H4 (cell line): ENCODE results near the gene KLC1. TPM values are rescaled to one million over a fixed set of nuclear protein-coding genes. Genes with fewer than 3 reads are reported as not detected.
"Not testable (repeated sequence)": the region's sequence is repeated elsewhere in the genome, so short reads cannot be mapped to it uniquely, and the experiment has no call there.

Experiments used
- DNase-seq: peaks from one replicate; pipeline ENCODE4 v3.0.0-alpha.2; 2015; ENCODE audit warnings: low spot score
- total RNA-seq: library from RNA; depleted of rRNA; stranded (reverse); fragments of >200 nt; shearing (Covaris generic); gene quantifications from 2 replicates; pipeline ENCODE4 v1.2.3, GENCODE V29; 2014

Gene KLC1
- total RNA-seq, 1 experiment from 2014 or later = 75.5 TPM

DNA sequence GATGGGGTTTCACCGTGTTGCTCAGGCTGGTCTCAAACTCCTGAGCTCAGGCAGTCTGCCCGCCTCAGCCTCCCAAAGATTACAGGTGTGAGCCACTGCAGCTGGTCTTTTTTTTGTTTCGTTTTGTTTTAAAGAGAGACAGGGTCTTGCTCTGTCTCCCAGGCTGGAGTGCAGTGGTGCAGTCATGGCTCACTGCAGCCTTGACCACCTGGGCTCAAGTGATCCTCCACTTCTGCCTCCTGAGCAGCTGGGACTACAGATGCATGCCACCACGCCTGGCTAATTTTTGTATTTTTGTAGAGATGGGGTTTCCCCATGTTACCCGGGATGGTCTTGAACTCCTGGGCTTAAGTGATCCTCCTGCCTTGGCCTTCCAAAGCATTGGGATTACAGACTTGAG, 62.6 kb downstream of the KLC1 start:
- not testable (repeated sequence) for DNase-seq

DNA sequence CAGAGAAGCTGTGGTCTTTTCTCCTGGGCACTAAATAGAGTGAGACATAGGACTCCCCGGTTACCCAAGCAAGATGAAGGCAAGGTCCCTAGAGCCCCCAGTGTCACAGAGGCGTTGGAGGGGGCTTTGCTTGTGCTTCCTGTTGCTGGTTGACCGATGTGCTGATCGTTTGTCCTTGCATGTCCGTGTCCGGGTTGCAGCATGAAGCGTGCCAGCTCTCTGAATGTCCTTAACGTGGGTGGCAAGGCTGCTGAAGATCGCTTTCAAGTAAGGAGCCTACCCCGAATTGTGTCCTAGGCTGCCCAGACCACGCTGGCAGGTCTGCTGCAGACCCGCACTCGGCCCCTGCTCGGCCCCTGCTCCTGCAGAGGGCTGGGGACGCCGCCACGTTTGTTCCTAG, 63.1 kb downstream of the KLC1 start:
- DNase-seq = no peak

DNA sequence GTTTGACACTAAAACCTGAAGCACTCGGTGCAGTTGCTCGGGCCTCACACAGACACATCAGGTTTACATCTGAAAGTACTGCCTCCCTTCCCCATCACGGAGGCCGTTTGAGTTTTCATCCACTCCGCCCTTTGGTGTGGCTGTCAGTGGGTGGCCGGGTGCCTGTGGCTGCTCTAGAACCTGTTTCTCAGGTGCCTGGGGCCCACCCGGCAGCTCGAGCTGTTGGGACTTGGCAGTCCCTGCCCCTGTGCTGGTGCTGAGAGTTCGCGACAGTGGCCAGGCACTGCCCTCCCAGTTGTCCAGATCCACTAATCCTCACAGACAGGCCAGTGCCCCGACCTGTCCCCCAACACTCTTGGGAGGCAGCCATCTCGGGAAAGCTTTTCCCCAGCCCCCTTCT, 63.9 kb downstream of the KLC1 start:
- no peak for DNase-seq

DNA sequence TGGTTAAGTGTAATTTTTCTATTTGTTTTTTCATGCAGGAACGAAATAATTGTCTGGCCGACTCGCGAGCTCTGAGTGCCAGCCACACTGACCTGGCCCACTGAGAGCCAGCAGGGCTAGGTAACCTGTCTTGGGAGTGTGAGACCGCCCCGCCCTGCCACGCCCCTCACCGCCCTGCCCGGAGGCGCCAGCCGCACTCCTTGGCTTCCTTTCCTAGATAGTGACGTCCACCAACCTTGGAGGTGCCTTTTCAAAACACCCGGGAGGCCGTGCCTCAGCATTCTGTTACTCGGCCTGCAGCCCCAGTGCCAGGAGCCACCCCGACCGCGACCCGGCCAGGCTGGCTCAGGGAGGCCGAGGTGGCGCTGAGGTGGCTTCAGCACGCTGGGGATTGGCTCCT, 64.5 kb downstream of the KLC1 start:
- DNase-seq = no peak

DNA sequence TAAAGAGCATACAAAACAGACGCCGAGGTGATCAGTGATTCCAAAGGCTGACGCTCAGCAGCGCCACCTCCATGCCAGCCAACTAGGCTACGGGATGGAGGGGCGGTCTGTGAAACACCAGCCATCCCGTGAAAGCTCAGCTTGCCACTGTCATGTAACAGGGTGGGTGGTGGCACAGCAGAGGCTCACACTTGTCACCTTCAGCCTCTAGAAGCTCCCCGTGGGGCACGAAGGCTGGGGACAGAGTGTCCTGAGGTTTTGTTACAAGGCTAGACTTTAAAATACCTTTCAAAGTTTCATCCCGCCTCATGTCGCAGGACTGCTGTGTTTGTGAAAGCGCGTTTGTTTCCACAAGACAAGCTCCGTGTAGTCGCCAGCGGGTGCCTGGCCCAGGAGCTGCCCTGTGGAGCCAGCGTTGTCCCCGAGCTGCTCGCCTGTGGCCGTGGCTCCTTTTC, 65.6 kb downstream of the KLC1 start:
- DNase-seq = no peak

DNA sequence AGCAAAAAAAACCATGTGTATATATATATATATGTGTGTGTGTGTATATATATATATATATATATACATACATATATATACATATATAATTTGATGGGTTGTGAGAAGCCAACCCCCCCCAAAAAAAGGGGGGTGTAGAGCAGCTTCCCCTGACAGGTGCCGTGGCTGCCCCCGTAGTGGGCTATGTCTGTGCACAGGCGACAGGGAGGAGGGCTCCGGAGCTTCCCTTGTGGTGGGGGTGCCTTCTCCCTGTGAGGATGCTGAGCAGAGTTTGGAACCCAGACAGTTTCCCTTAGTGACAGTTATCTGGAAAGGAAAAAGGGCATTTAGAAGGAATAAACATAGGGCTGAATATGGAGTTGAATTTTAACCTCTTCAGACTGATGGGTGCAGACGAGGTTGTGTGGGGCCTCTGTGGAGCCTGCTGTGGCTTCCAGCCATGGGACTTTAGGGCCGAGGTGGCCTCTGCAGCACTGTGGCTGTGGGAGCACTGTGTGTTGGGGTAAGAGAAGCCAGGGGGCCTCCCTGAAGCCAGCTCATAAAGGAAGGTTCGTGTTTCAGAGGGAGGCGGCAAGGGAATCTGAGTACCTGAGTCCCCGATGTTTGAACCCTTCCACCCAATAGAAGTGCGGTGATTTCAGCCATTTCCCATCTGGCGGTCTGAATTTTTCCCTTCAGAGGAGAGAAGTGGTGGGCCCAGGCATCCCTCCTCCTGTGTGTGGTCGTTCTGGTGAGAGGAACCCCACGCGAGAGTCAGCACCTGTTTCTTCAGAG, 66.5 kb downstream of the KLC1 start:
- DNase-seq = no peak

DNA sequence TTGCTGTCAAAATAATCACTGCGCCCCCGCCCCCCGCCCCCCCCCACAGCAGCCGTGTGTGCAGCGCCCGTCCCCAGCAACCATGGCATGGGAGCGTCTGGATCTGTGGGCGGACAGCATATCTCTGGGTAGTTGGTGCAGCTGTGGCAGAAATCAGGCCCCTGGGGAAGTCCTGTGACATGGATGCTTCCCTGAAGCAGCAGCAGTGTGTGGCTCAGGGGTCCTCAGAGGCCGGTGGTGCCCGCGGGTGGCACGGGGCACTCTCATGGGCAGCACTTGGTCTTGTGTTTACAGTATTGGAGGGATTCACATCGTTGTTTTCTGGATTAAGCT, 67.0 kb downstream of the KLC1 start:
- DNase-seq = no peak

DNA sequence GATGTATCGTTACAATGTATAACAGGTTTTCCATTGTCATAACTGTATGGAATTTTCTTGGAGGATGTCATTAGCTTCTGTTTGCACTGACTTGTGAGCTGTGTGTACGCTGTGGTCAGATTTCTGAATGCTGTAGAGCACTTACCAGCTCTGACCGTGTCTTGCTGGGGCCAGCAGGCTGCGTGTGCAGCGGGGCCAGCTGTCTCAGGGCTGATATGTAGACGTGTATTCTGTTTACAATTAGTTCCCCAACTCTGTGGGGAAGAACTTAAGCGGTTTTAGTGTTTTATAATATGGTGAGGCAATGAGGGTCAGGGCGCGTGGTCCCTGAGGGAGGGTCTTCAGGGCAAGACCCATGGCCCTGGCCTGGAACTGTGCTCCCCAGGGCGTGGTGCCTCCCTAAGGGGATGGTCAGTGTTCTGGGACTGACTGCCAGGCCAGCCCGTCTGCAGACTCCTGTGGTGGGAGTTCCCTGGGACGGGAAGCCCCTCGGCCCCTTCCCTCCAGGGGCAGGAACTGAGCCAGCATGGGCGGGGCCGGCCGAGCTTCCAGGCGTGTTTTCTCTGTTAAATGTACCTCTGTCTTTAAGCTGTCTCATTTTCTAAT, 67.6 kb downstream of the KLC1 start:
- DNase-seq = no peak

DNA sequence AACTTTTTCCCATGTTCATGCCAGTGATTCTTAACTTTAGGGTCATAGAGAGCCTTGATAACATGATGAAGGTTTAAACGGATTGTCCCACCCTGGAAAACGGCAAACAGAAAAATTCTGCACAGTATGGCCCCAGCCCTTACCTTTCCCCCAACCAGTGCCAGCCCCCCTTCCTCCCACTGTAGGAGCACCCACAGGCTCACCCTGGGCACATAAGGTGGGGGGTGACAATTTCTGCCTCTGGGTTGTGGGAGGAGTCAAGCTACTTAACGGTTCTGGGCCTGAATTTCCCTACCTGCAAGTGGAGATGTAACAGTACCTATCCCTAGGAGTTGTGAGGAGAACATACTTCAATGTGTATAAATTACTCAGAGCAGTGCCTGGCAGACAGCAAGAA, 68.2 kb downstream of the KLC1 start:
- DNase-seq = no peak

DNA sequence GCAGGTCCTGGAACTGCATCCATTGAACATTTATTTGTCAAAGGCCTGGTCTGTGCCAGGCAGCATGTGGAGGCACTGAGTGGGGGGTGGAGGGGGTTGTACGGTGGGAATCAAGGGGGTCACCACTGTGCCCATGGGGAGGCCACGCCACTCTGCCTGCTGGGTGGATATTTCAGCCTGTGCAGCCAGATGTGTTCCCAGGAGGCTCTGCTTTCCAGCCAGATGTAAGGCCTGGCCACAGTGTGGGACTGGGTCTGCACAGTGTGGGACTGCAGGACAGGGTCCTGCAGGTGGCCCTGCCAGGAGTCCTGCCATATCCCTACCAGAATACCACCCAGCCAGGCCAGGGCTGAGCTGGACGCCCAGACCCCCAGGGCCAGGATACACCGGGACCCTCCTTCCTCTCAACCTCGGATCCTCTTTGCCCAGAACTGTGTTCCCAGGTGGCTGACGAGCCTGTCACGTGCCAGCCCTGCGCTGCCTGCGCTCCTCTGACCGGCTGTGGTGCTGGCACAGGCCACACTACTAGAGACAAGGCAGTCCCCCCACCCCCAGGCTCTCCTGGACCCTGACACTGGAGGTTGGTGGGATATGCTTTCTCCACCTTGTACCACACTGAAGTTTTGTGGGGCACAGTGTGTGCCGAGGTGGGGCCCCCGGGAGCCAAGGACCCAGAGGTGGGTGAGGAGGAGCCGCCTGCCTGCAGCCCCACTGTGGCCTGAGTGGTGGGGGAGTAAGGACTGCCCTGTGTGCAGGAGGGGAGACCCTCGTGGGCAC, 68.8 kb downstream of the KLC1 start:
- DNase-seq = no peak

DNA sequence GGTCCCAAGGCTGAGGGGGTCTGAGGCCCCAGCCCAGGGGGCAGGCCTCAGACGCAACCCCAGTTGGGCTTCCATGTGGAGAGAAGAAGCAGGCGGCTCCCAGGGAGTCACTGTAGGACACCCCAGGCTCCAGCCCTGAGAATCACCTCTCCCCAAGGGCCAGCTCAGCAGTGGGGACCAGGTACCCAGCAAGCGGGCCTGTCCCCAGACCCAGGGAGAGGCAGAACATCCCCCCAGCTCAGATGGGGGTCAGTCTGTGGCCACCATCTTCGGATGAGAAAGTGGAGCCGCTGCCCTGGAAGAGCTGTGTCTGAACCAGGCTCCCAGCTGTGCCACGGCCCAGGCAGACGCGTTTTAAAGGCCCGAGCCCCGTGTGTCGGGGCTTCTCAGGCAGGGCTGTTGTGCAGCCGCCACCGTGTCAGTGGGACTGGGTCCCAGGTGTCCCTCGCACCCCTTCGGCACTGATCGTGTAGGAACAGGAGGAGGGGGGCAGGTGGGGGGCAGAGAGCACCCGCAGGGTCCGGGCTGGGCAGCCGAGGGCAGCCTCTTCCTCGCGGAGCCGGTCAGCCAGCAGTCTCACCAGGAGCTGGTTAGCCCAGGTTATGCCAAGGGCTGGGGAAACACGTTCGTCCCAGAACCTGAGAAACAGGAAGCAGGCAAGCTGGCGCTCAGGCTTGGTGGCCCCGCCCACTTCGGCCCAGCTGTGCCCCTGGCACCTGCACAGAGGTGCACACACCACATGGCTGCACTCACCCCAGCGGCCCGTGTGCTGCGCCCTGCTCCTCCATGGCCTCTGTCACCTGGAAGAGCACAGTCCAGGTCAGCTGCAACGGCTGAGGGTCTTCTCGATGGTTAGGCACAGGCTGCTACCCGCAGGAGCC, 69.6 kb downstream of the KLC1 start:
- no peak for DNase-seq

DNA sequence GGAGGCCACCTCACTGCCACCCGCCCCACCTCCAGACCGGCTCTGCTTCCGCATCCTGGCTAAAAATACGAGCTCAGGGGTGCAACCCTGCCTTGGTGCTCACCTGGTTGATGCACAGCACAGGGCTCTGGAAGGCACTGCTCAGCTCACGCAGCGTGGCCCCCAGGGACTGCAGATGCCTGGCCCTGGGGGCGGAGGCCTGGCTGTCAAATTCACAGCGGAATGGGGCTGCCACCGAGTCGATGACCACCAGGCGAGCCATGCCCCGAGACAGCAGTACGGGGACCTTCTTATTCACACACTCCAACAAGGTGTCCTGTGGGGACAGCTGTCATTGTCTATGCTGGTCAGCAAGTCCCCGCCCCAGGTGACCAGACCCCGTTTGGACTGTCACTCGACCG, 70.2 kb downstream of the KLC1 start:
- no peak for DNase-seq

DNA sequence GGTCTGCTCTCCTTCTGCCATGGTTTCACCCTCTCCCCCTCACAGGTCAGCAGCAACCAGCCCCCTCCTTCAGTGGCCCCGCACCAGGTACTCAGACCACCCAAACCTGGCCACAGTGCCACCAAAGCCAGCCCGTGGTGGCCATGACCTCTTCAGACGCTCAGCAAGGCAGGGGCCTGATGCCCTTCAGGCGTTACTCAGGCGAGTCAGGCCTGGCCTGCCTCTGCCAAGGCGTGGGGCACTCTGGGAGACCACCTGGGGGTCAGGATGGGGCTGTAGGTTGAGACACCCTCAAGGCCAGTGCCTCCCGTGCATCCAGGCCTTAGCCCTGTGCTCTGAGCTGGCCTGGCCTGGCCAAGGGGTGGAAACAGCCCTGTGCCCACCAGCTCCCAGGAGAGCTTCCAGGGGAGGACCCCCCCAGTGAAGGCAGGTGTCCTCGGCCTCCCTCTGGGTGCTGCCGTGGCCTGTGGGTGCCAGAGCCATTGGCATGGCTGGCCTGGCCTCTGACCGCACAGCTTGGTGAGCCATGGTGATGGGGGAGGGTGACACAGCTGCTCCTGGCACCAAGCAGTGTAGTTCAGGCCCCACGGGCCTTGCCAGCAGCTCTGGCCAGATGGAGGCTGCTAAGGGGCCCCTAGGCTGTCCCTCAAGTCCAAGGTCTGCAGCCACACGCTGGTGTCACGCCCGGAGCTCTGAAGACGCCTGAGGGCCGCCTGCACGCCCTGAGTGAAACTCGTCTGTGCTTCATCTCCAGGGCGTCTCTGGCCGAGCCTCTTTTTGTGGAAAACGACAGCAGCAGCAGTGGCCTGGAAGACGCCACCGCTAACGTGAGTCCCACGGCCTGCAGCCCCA, 71.1 kb downstream of the KLC1 start:
- DNase-seq = no peak

DNA sequence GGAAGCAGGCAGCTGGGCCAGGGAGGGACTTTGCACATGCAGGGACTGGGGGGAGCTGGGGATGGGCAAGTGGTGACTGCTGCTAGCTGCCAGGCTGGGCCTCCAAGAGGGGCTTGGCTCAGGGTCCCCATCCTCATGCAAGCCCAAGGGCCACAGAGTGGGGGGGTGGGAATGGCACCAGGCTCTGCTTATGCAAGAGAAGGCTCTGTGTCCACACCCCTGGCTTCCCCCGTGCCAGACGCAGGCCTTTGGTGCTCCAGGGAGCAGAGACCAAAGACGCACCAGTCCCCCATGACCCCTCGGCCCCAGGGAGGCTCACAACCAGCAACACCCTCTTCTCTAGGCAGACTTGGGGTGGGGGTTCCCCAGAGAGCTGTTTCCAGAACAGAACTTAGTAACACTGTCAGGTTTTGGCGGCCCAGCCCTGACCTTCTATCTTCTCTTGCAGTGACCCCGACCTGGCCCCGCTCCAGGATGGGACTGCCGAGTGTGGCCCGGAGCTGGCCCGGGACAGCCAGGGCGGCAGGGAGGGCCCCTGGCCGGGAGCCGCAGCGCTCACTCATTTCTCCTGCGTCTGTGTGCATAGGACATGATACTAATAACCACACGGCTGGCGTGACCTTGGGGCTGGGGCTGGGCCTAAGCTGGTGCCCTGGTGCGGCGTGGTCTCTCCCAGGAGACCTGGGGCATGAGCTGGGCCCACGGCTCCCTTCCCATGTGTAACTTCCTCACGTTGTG, 71.9 kb downstream of the KLC1 start:
- no peak for DNase-seq

DNA sequence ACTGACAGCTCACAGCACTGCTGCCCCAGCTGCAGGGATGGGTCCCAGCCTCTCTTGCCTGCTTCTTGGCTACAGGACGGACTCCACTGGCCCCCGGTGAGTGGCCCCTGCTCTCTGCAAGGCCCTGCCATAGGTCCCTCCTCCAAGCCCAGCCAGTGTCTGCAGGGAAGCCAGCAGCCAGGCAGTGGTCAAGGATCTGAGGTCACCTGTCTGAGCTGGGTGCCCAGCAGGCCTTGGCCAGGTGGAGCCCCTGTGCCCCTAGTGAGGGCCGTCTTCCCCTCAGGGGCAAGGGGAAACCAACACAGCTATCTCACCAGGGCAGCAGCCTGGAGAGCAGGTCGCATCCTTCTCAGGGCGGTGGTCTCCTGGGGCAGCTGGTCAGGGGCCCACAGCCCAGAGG, 73.1 kb downstream of the KLC1 start:
- no peak for DNase-seq

DNA sequence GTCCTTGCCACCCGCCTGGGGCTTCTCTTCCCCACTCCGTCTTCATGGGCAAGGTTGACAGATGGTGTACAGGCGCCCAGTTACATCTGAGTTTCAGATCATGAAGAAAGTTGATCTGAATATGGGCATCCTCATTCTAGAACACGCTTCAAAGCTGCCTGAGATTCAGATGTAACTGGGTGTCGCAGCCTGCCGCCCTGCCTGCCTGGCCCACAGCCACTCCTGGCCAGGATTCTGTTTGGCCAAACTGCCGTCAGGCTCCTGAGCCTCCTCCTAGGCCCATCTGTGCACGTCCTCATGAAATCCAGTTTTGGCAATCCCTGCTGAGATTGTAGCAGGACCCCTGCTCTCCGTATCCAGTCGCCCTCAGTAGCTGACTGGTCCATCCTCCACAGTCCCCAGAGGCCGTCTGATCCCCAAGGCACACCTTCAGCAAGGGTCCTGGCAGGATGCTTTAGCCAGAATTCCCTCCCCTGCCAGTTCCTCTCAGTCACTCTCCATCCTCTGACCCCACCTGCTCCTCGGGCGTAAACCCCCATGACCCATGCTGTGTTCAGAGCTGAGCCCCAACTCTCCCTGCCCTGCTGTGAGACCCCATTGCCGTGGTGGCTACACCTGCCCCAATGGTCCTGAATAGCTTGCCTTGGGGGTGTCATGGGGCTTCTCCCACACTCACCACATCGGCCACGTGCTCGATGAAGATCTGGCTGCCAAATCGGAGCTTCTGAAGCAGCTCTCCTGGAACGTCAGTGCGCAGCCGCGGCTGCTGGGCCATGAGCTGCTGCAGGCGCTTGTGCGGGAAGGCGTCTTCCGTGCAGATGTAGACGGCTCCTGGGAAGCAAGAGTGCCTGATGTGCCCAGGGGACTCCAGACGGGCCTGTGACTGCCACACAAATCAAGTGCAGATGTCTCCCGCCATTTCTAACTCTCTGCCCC, 73.8 kb downstream of the KLC1 start:
- no peak for DNase-seq

DNA sequence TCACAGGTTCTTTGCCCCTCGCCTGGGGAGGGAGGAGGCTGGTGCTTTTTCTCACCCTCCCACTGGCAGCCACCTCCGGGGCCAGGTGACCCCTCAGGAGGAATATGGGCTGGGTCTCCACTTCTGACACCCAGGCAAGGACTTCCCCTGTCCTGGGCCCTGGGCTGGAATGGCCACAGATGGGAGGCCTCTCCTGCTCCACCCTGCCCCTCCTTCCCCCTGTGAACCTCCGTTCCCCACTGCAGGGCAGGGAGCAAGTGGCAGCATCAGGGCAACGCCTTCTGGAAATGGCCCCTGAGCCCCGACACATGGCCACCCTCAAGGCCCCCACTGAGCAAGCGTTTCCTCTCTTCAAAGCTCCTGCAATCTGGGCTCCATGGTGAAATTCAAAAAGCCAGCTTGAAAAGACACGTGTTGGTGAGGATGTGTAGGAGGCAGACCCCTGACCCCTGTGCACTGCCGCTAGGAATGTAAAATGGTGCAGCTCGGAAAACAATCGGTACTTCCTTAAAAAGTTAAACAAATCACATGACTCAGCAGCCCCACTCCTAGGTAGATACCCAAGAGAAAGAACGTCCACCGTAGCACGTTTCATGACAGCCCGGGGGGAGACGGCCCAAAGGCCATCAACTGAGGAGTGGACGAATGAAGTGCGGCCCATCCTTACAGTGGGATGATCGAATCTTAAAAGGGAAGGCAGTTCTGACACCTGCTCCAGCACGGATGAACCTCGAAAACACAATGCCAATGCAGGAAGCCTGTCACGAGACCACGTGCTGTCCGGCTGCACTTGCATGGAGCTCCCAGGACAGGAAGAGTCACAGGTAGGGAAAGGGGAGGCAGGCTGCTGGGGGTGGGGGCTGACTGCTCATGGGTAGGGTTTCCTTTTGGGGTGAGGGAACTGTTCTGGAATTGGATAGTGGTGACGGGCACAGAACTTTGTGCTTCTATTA, 74.7 kb downstream of the KLC1 start:
- no peak for DNase-seq

DNA sequence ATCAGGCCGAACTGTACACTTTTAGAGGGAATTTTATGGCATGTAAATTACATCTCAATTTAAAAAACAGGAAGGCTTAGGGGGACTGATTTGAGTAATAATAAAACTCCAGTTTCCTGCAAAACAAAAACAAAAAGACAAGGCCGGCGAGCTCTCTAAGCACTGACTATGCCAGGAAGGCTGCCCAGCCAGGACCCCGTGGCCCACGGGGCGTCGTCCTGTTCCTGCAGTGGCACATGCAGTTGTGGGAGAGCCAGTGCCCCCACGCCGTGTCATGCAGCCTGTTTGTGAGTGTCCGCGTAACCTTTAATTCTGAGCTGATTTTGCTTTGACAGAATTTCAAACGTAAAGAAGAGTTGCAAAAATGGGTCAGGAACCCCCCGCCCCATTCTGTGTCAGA, 75.7 kb downstream of the KLC1 start:
- DNase-seq = no peak
